ENCODE results near the gene KLK8. TPM values are rescaled to one million over a fixed set of nuclear protein-coding genes. Genes with fewer than 3 reads are reported as not detected.
A peak's percentile ranks its signal among the peaks of the same experiment; 100 is the strongest.

The KLK8 gene
- total RNA-seq, 1 donor from 2014 or later = 9.1 TPM

- no peak for DNase-seq (ENCODE audit: low read depth)
- no peak overlapping the region for H3K4me3 ChIP-seq (ENCODE audit: low read depth, low read length)
- no peak for TF ChIP-seq CTCF (conservative IDR thresholded peaks at IDR 0.05; ENCODE audit: low read depth, low read length)
These were observed 24.6 kb upstream of the KLK8 start for GRCh38 chr19:51025809-51026553.

- no peak for TF ChIP-seq CTCF (conservative IDR thresholded peaks at IDR 0.05; ENCODE audit: low read depth, low read length)
- no peak for DNase-seq (ENCODE audit: low read depth)
- no peak overlapping the region for H3K4me3 ChIP-seq (ENCODE audit: low read depth, low read length)
These were observed 24.0 kb upstream of the KLK8 start for GRCh38 chr19:51025401-51025800.

- no peak for DNase-seq (ENCODE audit: low read depth)
- TF ChIP-seq CTCF (conservative IDR thresholded peaks at IDR 0.05; ENCODE audit: low read depth, low read length) = no peak
These were observed 23.5 kb upstream of the KLK8 start for GRCh38 chr19:51024924-51025323.

GRCh38 chr19:51023946-51024345 lies 22.5 kb upstream of the KLK8 start:
- H3K4me3 ChIP-seq (ENCODE audit: low read depth, low read length) = no peak overlapping the region
- no peak for DNase-seq (ENCODE audit: low read depth)
- no peak for TF ChIP-seq CTCF (conservative IDR thresholded peaks at IDR 0.05; ENCODE audit: low read depth, low read length)

More at GRCh38 chr19:51024924-51025323, 23.5 kb upstream of the KLK8 start:
- H3K4me3 ChIP-seq (ENCODE audit: low read depth, low read length) = no peak overlapping the region

DNA sequence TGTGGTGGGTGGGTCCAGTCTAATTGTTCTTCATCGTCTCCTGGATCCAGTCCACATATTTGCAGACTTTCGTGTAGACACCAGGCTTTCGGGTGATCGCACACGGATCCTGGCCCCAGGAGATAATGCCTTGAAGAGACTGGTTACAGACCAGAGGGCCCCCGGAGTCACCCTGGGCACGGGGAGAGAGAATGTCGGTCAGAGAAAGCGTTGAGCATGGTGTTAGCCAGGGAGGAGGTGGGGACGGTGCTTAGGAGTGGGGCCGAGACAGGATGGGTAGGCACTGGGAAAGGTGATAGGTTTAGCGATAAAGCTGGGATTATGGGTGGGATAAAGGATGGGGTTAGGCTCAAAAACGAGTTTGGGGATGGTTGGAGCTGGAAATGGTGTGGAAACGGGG lies 21.1 kb upstream of the KLK8 start:
- no peak overlapping the region for H3K4me3 ChIP-seq (ENCODE audit: low read depth, low read length)
- TF ChIP-seq CTCF (conservative IDR thresholded peaks at IDR 0.05; ENCODE audit: low read depth, low read length) = no peak
- no peak for DNase-seq (ENCODE audit: low read depth)

- H3K4me3 ChIP-seq (ENCODE audit: low read depth, low read length) = no peak overlapping the region
- no peak for DNase-seq (ENCODE audit: low read depth)
- peak; percentile 74 for TF ChIP-seq CTCF (conservative IDR thresholded peaks at IDR 0.05; ENCODE audit: low read depth, low read length)
These were observed 19.7 kb upstream of the KLK8 start for GRCh38 chr19:51020988-51021651.

Data from epithelial cell of proximal tubule (primary cell).